Caki2 (cell line): ENCODE data around the gene CLSTN2. TPM values are rescaled to one million over a fixed set of nuclear protein-coding genes. Genes with fewer than 3 reads are reported as not detected.

Experiments used
- DNase-seq: peaks from one replicate; pipeline ENCODE4 v3.0.0-alpha.2; 2015; ENCODE audit warnings: low read depth
- in situ Hi-C: cut with HindIII; loops from 2 replicates; pipeline ENCODE4 v1.10.0; 2016; ENCODE audit warnings: low sequenced_read_pairs, low pct_unique_long_range_greater_than_20kb, mixed read lengths
- total RNA-seq: library from RNA; depleted of rRNA; stranded (reverse); fragments of >200 nt; shearing (Covaris generic); gene quantifications from 2 replicates; pipeline ENCODE4 v1.2.3, GENCODE V29; 2014; ENCODE audit warnings: low replicate concordance

The CLSTN2 gene
- total RNA-seq, 1 experiment from 2014 or later = 37.8 TPM

DNA sequence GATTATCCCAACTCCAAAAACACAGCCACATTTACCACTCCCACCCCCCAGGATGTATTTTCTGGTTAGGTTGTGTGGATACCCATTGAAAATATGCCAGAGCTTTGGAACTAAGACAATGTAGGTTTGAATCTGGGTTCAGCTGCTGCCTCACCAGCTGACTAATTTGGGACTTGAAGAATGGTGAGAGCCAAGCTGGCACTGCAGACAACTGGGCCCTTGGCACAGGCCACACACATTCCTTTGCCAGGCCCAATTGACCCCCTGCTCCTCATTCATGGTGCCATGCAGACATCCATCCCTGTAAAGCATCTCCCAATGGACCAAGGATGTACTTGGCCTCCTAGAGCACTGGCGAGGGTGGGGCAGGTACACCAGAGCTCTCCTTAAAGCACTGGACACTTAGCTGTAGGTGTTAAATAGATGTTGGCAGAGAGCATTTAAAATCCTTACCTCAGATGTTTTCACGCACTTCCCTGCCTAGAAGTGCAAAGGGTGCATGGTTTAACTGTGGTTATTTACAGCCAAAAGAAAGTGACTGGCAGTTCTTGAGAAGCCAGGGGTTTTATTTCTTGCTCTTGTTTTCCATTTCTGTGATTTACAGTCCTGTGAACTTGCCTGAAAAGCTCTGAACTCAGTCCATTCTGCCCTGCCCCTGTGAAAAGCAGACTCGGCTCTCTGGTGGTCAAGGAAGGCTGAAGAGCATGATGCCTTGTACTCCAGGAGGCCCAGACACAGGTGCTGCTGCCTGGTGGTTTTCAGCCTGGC lies 138.5 kb downstream of the CLSTN2 start:
- DNase-seq = no peak

DNA sequence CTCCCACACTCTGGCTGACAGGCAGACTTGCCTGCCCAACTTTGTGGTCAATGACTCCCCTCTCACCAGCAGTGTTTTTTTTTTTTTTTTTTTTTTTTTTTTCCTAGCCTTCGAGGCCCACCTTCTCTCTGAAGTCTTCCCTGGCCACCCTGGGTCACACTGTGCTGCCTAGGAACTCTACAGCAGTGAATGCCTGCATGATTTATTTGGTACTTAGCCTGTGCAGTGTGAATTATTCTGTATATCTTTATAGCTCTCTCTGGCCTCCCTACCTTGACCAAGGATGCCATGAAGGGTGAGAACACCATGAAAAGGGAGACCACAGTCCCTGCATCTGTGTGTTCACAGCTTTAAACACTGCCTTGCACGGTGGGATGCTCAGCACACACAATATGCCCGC lies 141.6 kb downstream of the CLSTN2 start:
- no peak for DNase-seq
- in situ Hi-C loops = no loop called here

More for the DNA sequence above, 138.5 kb downstream of the CLSTN2 start:
- in situ Hi-C loops = no loop called here

DNA sequence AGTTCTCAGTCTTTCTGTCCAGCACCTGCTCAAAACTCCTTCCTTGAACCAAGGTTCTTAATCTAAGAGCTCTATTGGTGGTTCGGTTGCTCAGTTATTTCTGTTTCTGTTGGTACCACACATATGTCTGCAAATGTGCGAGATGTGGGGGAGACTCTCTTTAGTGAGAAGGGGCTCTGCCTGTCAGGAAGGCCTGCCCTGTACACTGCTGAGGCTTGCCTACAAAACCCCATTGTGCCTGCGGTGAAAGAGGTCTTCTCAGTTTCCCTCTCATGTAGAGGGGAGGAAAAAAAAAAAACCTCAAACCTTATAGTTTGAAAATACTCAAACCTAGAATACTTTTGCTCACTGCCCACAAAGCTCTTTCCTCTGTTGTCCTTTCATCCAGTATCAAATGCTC lies 142.4 kb downstream of the CLSTN2 start:
- in situ Hi-C loops = no loop called here
- DNase-seq = no peak

DNA sequence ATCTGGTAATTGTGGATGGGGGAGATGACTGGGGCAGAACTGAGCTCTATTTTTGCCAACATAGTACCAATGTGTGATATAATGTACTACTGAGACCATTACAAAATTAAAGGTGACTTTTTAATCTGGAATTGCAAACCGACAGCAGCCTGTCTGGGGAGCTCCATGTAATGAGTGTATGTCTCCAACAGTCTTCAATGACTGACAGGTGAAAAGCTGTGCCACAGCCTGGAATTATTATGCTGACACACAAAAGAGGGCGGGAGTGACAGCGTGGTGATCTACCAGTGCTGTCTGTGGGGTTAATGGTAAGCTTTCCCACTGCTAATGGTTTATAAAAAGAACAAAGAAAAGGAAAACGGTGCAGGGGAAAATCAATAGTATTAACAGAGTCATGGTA lies 143.4 kb downstream of the CLSTN2 start:
- DNase-seq = no peak
- in situ Hi-C loops = no loop called here

DNA sequence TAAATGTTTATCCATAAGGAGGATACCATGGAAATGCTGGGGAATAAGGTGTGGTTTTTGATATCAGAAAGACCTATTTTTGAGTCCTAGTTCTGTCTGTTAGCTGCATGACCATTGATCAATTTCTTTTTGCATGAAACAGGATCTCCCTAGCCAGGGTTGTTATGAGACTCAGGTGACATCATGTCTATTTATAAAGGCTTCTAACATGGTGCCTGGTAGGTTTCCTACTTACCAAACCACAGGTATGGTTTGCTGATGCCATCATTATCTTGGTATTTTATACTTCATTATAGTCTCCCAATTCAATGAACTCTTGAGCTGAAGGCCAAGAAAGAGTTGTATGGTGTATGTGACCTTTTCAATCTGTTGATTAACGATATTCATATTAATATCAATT lies 144.0 kb downstream of the CLSTN2 start:
- no peak for DNase-seq
- in situ Hi-C loops = no loop called here

DNA sequence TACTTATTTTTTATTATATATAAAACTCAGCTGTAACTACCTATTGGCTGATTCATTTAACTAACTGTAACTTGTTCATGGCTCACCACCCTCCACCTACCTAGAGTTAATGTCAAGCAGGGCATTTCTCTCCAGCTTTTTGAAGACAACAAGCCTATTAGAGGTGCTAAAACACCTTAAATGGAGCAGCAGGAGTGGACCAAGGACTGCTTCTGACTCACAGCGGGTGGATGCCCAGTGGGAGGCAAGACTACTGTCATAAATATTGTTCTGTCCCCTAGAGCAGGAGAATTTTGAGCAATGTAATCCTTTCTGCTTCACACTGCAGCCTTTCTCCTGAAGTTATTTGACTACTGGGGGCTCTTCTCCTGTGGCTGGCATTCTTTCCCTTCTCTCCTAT lies 146.9 kb downstream of the CLSTN2 start:
- in situ Hi-C loops = no loop called here
- no peak for DNase-seq

DNA sequence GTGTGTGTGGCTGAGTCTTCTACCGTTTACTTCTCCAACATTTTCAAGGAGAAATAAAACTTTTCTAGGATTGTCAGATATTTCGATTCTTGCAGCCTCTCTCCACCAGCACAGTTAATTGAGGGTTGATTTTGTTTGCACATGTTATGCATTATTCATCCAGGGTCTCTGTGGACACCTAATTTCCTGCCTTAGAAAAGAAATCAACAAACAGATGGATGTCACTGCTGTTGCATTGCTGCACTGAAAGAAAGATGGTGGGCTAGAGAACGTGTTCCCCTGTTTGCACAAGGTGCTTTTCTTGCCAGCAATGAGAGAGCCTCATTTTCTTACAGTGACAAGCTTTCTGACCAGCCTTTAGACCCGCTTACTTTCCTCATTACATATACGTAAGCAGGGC lies 150.0 kb downstream of the CLSTN2 start:
- in situ Hi-C loops = no loop called here
- no peak for DNase-seq

DNA sequence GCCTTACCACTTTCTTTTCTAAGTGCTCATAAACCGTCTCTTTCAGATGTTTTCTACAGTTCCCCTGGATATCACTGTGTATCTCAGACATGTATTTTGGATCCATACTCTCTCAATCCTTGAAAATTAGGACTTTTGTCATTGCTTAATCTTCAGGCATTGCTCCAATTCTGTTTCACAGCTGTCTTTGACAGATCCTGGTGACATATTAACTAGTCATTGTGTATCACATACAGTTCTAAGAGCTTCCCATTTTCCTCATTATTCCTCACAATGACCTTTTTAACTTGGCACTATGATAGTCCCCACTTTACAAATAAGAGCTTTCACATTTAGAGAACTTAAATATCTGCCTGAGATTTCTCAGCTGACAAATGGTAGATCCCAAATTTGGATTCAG lies 151.7 kb downstream of the CLSTN2 start:
- DNase-seq = no peak
- in situ Hi-C loops = no loop called here

DNA sequence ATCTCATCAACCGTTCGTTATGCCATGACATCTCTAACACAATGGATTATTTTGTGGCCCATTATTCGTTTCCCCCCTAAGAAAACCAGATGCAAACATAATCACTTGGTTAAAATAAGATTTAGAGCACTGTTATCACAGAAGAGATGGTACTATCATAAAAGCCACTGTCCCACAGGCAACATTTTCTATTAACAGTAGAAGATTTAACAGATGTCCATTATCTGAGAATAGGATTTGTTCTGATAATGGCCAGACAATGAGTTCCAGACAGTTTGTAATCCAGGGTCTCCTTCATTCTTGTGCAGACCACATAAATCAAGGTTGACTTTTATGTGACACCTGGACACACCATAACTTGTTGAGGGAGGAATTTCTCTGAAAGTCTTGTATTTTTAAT lies 153.1 kb downstream of the CLSTN2 start:
- DNase-seq = no peak
- in situ Hi-C loops = no loop called here

DNA sequence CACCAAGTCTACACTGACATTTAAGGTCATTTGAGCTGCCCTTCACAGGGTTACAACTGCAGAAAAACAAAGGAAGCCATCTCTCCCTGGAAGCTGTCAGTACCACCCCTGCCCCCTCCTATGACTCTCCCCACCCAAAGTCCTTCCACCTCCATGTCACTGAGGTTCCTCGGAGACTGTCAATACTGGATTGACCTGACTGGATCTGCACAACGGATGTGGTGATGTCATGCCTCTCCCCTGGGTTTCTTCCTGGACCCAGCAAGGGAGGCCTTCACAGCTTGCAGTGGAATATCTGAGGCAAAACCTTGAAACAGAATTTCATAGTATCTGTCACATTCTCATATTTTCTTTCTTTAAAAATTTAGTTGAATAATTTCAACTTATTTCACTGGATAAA lies 153.5 kb downstream of the CLSTN2 start:
- in situ Hi-C loops = no loop called here
- no peak for DNase-seq

DNA sequence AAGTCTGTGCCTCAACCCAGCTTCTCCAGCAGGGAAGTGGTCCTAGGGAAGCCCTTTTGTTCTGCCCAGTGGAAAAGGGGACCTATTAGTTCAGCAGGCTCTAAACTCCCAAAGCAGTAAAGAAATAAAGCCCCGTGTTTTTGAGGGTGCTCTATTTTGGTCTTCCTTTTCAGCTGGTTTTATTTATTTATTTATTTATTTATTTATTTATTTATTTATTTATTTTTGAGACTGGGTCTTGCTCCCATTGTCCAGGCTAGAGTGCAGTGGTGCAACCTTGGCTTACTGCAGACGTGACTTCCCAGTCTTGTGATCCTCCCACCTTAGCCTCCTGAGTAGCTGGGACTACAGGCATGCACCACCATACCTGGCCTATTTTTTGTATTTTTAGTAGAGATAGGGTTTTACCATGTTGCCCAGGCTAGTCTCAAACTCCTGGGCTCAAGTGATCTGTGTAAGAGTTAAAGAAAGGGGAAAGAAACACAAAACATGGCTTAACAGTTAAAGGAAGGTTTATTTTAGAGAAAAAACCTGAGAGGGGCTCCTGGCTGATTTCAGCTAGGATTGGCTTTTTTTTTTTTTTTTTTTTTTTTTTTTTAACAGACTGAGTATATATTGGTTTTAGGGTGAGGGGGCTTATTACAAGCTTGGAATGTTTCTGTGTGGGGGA lies 154.6 kb downstream of the CLSTN2 start:
- in situ Hi-C loops = no loop called here
- no peak for DNase-seq

DNA sequence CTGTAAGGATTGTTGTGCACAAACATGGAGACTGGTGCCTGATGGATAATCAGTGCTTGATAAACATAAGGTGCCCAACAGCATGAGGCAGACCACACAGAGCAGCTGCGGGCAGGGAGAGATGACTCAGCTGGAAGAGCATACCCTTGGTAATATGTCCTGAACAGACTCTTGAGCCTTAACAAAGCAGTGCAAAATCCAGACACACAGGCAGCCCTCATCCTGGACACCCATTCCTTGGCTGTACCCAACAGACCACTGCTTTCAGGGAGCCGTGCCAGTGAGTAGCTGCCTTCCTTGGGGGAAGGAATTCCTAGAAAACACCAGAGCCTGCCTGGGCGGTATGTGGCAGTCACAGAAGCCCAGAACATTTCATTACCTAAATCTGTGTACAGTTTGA lies 156.2 kb downstream of the CLSTN2 start:
- in situ Hi-C loops = no loop called here

DNA sequence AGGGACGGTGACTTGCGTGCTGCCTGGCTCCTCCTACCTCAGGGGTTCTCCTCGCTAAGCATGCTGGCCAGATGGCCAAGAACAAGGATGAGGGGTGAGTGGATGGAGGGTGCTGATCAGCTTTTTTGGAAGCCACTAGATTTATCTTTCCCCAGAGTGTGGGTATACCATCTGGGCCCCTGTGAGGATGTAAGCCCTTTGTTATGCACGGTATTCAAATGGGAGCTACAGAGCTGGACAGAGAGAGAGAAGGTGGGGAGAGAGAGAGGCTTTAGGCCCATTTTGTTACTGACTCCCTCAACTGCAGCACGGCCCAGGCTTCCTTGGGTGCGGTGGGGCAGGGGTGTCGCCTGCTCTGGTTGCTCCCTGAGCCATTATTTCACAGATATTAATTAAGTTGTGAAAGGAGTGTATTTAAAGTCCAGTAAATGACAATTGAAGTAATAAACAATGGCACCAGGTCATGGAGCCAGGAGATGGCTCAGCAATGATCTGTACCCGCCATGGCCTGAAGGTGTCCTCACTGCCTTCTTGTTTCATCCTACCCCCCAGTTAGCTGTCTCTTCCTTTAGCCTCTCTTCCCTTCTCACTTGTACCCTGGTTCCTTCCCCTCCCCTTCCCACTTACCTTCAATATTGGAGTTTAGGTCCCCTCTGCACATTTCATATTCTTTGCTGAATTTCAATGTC lies 158.0 kb downstream of the CLSTN2 start:
- no peak for DNase-seq
- in situ Hi-C loops = no loop called here

More for the DNA sequence above, 156.2 kb downstream of the CLSTN2 start:
- no peak for DNase-seq

DNA sequence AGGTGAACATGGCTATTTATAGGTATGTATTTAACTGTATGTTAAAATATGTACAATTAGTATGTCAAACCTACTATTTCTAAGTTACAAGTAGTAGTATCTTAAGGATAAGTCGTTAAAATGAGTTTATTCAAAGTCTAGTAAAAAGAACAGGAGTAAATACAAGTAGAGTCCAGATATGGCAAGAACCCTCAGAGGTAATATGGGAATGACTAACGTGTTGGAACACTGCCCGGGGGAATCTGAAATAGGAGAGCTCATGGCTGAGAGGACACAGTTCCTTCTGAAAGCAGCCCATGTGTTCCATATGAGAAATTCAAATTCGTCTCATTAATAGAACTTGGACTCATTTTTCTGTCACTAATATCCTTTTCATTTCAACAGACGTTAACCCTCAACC lies 158.8 kb downstream of the CLSTN2 start:
- in situ Hi-C loops = no loop called here

DNA sequence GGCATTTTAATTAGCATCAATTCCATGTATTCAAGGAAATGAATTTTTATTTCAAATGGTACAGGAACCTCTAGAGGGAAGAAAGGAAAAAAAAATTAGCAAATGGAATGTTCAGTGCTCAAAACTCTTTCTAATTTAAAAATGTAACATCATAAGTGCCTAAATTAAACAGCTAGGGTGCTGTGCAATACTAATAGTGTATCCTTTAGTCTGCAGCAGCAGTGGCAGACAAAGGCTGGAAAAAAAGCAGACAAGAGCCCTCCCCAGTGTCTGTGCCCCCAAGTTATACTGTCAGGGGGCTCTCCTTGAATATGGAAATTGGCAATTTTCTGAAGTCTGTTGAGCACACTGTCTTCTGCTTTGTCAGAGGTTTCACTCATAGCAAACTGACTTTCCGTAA lies 159.5 kb downstream of the CLSTN2 start:
- DNase-seq = no peak
- in situ Hi-C loops = no loop called here

More for the DNA sequence above, 158.8 kb downstream of the CLSTN2 start:
- DNase-seq = peak; percentile 73

DNA sequence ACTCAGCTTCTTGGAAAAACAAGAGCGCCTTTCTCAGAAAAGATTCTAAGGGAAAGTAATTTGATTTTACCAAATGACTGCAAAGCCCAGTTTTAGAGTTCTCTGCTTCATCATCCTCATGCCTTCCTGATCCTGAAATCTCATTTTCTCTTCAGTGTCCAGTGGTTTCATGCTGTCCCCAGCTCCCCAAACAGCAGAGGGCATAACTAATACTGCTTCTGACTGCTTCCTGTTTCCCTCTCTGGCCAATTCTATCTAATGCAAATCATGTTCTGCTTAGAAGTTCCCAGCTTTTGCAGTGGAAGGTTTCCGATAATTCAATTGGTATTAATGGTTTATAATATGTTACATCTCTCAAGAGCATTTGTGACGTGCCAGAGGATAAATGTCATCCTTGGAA lies 161.1 kb downstream of the CLSTN2 start:
- in situ Hi-C loops = no loop called here
- no peak for DNase-seq

DNA sequence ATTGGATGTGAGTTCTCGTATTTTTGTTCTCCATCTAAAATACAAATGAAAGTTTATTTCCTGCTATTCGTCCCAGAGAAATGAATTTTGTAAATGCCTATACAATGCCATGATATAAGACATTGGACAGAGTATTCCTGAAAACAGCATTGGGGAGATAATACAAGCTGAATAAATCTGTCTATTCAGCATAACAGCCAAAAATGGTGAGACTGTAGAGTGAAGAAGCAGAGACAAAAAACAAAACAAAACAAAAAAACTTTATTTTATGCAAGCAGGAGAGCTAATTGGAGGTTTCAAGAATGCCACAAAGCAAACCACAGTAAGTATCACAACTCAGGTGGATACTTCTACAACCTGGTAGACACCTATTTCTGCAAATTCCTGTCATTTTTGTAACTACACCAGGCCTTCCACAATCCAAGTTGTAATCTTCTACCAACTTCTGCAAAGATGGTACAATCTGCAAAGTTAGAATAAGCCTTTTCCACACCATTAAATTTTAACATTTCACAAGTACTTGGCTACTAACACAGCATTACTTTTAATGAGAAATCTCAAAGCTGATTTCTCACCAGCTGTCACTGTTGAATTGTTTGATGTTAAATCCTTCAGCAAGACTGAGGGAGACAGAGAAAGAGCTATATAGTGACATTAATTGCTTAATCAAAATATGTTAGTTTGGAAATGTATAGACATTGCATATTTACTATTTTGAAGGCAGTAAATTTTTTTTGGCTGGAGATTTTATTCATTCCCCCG lies 163.1 kb downstream of the CLSTN2 start:
- in situ Hi-C loops = no loop called here
- no peak for DNase-seq

DNA sequence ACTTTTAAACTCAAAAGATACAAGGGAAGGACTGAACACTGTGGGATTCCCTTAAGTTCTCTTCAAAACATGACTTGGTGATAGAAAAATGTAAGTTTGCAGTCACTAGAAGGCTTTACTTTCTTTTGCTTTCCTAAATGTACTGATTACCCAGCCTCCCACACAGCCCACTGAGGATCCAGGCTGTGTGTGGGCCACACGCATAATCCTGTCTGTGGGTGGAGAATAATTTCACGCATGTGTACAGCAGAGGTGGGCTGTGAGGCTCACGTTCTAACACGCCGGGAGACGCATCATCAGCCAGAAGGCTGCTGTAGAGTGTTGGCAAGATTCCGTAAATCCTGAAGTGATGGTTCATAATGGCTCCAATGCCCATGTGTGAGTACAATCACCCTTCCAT lies 165.5 kb downstream of the CLSTN2 start:
- in situ Hi-C loops = no loop called here
- DNase-seq = no peak

DNA sequence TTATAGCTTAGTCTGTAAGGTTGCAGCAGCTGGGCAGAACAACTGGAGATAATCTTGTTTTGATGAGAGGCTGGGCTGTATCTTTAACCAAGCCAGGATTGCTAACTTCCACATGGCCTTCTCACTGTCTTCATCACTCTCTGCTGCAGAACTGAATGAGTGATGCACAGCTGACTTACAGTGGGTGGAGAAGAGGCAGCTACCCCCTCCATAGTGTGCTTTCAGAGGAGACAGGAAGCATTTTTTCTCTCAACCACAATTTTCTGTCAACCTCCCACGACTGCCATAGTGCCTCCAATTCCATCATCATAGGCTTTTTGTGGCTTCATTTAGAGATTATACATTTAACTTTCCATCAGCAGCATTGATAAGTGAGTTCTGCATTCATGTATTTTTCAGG lies 168.2 kb downstream of the CLSTN2 start:
- DNase-seq = no peak
- in situ Hi-C loops = no loop called here
